GM12878 (cell line): Measurements from ENCODE around the gene ACSF2. TPM values are rescaled to one million over a fixed set of nuclear protein-coding genes. Genes with fewer than 3 reads are reported as not detected.

Source experiments
- ATAC-seq: fragments of 200-7000 bp; cut with Tn5 transposase; 3 replicates; pipeline ENCODE4 v1.9.1; 2020; ENCODE audit warnings: mild to moderate bottlenecking, moderate library complexity
- BruUV-seq: library from RNA; stranded (reverse); fragments of 400-500 nt; replicated peaks from 2 replicates; lab custom pipeline; 2021; lab: Mats Ljungman, UMichigan
- CTCF ChIA-PET: fragments of 300-600 bp; sonication (Branson Sonifier 250); formaldehyde crosslinking; extraction: SDS; loops from one replicate; lab custom pipeline; 2021; ENCODE audit warnings: inconsistent platforms; lab: Yijun Ruan, JAX
- POLR2A ChIA-PET: fragments of 350-600 bp; formaldehyde crosslinking; extraction: SDS; loops from one replicate; lab custom pipeline; 2021; ENCODE audit warnings: inconsistent platforms; lab: Charles Lee
- RAD21 ChIA-PET: fragments of 300-600 bp; sonication (Branson Sonifier 250); formaldehyde crosslinking; loops from one replicate; lab custom pipeline; 2023; ENCODE audit warnings: antibody characterized with exemption; ENCODE audit not compliant: unreplicated experiment; lab: Charles Lee
- SMC1A ChIA-PET: fragments of 300-600 bp; sonication (Branson Sonifier 250); formaldehyde crosslinking; loops from one replicate; lab custom pipeline; 2023; ENCODE audit not compliant: unreplicated experiment, uncharacterized antibody; lab: Charles Lee
- DNase-seq: peaks from one replicate; pipeline ENCODE4 v3.0.0-alpha.2; 2011; ENCODE audit warnings: low read depth, low spot score
- FAIRE-seq: peaks from 3 replicates; lab custom pipeline; 2011; peaks lifted over from hg19 to GRCh38; lab: Jason Lieb, UNC
- H2AFZ ChIP-seq: 2 replicates; pipeline ENCODE4 v1.6.0; 2011; ENCODE audit warnings: low read depth, low read length, control low read depth; ENCODE audit not compliant: control insufficient read depth
- H3K27ac ChIP-seq: 2 replicates; pipeline ENCODE4 v1.5.1; 2011; ENCODE audit warnings: control low read depth; ENCODE audit not compliant: control insufficient read depth, insufficient read depth
- H3K27me3 ChIP-seq, 2 experiments: replicated peaks in 1 of 2; 2 replicates each; pipeline versions ENCODE4 v1.6.0 to v1.6.1; 2011; ENCODE audit warnings: low read length in 1 of 2; ENCODE audit not compliant: control insufficient read depth in 2 of 2, insufficient read depth in 2 of 2
- H3K36me3 ChIP-seq, 2 experiments: 2 replicates each; pipeline ENCODE4 v1.5.1; 2011; ENCODE audit warnings: low read length in 1 of 2; ENCODE audit not compliant: control insufficient read depth in 2 of 2, insufficient read depth in 2 of 2
- H3K4me1 ChIP-seq: 2 replicates; pipeline ENCODE4 v1.6.1; 2011; ENCODE audit warnings: mild to moderate bottlenecking, low read length, moderate library complexity, mixed read lengths; ENCODE audit not compliant: control insufficient read depth, insufficient read depth
- H3K4me2 ChIP-seq: 2 replicates; pipeline ENCODE4 v1.6.0; 2011; ENCODE audit warnings: control low read depth; ENCODE audit not compliant: control insufficient read depth, insufficient read depth
- H3K4me3 ChIP-seq: fragments of 200-600 bp; sonication (generic); 2 replicates; pipeline ENCODE4 v1.5.1; 2016
- H3K79me2 ChIP-seq: 2 replicates; pipeline ENCODE4 v1.6.0; 2011; ENCODE audit warnings: low read length; ENCODE audit not compliant: control insufficient read depth, insufficient read depth
- H3K9ac ChIP-seq: 2 replicates; pipeline ENCODE4 v1.8.0; 2011; ENCODE audit warnings: low read length, control low read depth, mixed read lengths; ENCODE audit not compliant: control insufficient read depth, insufficient read depth
- H3K9me3 ChIP-seq: replicated peaks from 3 replicates; pipeline ENCODE4 v1.5.1; 2011; ENCODE audit warnings: mild to moderate bottlenecking, low read length; ENCODE audit not compliant: control insufficient read depth, insufficient read depth
- H4K20me1 ChIP-seq: 2 replicates; pipeline ENCODE4 v1.6.0; 2011; ENCODE audit not compliant: control insufficient read depth, insufficient read depth
- ATF2 ChIP-seq: IDR thresholded peaks from 2 replicates; pipeline ENCODE4 v1.6.1; 2012; ENCODE audit warnings: low read length, inconsistent platforms
- CBX5 ChIP-seq: sonication (generic); IDR thresholded peaks from 2 replicates; pipeline ENCODE4 v1.6.1; 2016; ENCODE audit warnings: low read depth, moderate library complexity, mild to moderate bottlenecking, inconsistent platforms
- EZH2 ChIP-seq: IDR thresholded peaks from 2 replicates; pipeline ENCODE4 v1.6.1; 2012; ENCODE audit warnings: low read depth, mild to moderate bottlenecking, control low read depth, inconsistent platforms, low read length, borderline replicate concordance; ENCODE audit not compliant: control insufficient read depth
- IKZF1 ChIP-seq: fragments of 450-650 bp; conservative IDR thresholded peaks from 2 replicates; pipeline ENCODE4 v1.6.1; 2017; ENCODE audit warnings: antibody characterized with exemption, mild to moderate bottlenecking
- PAX8 ChIP-seq: fragments of 450-650 bp; IDR thresholded peaks from 2 replicates; pipeline ENCODE4 v1.6.1; 2017; ENCODE audit warnings: mild to moderate bottlenecking, moderate library complexity
- SIX5 ChIP-seq: IDR thresholded peaks from 2 replicates; pipeline ENCODE4 v1.6.1; 2011; ENCODE audit warnings: mild to moderate bottlenecking, low read depth, low read length, moderate library complexity; ENCODE audit not compliant: severe bottlenecking
- STAT3 ChIP-seq: IDR thresholded peaks from 2 replicates; pipeline ENCODE4 v1.6.1; 2011; ENCODE audit warnings: low read depth, low read length, improper control_type of control experiment
- YY1 ChIP-seq: IDR thresholded peaks from 2 replicates; pipeline ENCODE4 v1.6.1; 2011; ENCODE audit warnings: low read depth, mild to moderate bottlenecking, low read length
- ZBTB11 ChIP-seq: fragments of 450-650 bp; formaldehyde crosslinking; IDR thresholded peaks from 2 replicates; pipeline ENCODE4 v1.5.0; 2022; ENCODE audit warnings: mild to moderate bottlenecking, missing genetic modification characterization
- ZNF592 ChIP-seq: fragments of 450-650 bp; IDR thresholded peaks from 2 replicates; pipeline ENCODE4 v1.6.1; 2017; ENCODE audit warnings: mild to moderate bottlenecking, moderate library complexity
- WGBS: methylation state at CpG from one replicate; pipeline ENCODE4 v1.1.6; 2016; ENCODE audit warnings: low lambda C conversion rate; ENCODE audit not compliant: insufficient replicate concordance, insufficient coverage; ENCODE audit errors: missing lambda C conversion rate; 5-methylcytosine and 5-hydroxymethylcytosine counted together
- in situ Hi-C: fragments of 300-500 bp; cut with MboI; formaldehyde crosslinking; loops from 9 replicates; pipeline ENCODE4 v1.14.3; 2018; ENCODE audit warnings: mixed read lengths
- intact Hi-C: fragments of 100-400 bp; cut with micrococcal nuclease; formaldehyde crosslinking; loops from one replicate; pipeline ENCODE4 v1.14.2; 2022; ENCODE audit not compliant: unreplicated experiment
- polyA plus RNA-seq, 11 experiments: library from polyadenylated mRNA; depleted of rRNA in 4 of 11; unstranded in 6 of 11; stranded (reverse) in 5 of 11; fragments of >200 nt; fragmentation: Nextera tagmentation in 4 of 11; fragmentation: Illumina TruSeq in 1 of 11; extraction: Ambion mirVana in 4 of 11; extraction: Trizol in 1 of 11; gene quantifications; 1 replicate in 1 of 11; 2 replicates in 10 of 11; pipeline versions ENCODE4 v1.2.1 to v1.2.3, GENCODE V29; 2011 to 2016; ENCODE audit warnings: inconsistent platforms in 2 of 11, missing spikeins in 2 of 11, low read depth in 1 of 11
- total RNA-seq, 4 experiments: library from RNA; depleted of rRNA in 3 of 4; stranded (reverse); fragments of >200 nt in 3 of 4; fragmentation: Illumina TruSeq in 1 of 4; extraction: Trizol in 1 of 4; gene quantifications; 2 replicates each; pipeline versions ENCODE4 v1.2.1 to v1.2.3, GENCODE V29; 2013 to 2021

ACSF2 gene
- total and polyA plus RNA-seq, 10 of the 15 experiments (the other 5 are each of a cell fraction or from before 2014, with no cell fraction given) = 7.1 to 32.8 (median 16.8) TPM

- FAIRE-seq (no peak), DNase-seq (no peak), ATAC-seq (no peak)
- H4K20me1 ChIP-seq = no peaks in the 10 kb centered on the region
- 79% methylated on average over 7 of the region's 7 CpGs for WGBS
- no peaks in the 10 kb centered on the region for H3K4me1 ChIP-seq
- TF ChIP-seq STAT3 (no peak), PAX8 (no peak), CBX5 (no peak), EZH2 (no peak), ZNF592 (no peak), ZBTB11 (CRISPR knock-in tag) (no peak), ATF2 (no peak), IKZF1 (no peak), YY1 (no peak), SIX5 (no peak)
- in situ Hi-C loops = no loop called here
- RAD21 ChIA-PET = interaction anchor here (0.6 to 2.4 kb wide), 5 partner anchors 52 to 883 kb away, joined by 3 to 17 read pairs (median 4); partner anchors contain the start of genes ACSF2 and LRRC59
- no peaks in the 10 kb centered on the region for H3K36me3 ChIP-seq
- CTCF ChIA-PET = interaction anchor here (0.6 to 2.4 kb wide), 10 partner anchors 14 to 276 kb away, joined by 3 to 36 read pairs (median 5); partner anchors contain the start of gene LRRC59
- peak overlapping the region; percentile 70 for H3K4me2 ChIP-seq
- no peaks in the 10 kb centered on the region for H3K79me2 ChIP-seq
- SMC1A ChIA-PET = interaction anchor here (1.7 kb wide), 1 partner anchor 80 kb away, joined by 11 read pairs; the partner anchor contains the start of gene LRRC59
- H2AFZ ChIP-seq = peak overlapping the region; percentile 41
- no peaks in the 10 kb centered on the region for H3K9me3 ChIP-seq
- intact Hi-C loops = loop anchor here (1.0 to 5.0 kb wide), 2 partner anchors 81 to 131 kb away; partner anchors contain the start of genes LRRC59 and XYLT2
- no TSS peak for BruUV-seq
- POLR2A ChIA-PET = interaction anchor here (0.6 to 1.9 kb wide), 3 partner anchors 14 to 208 kb away, joined by 4 to 7 read pairs (median 6); partner anchors contain the start of gene LRRC59
- peak overlapping the region; percentile 42 for H3K9ac ChIP-seq
- peak overlapping the region; percentile 7; the same call in 1 of the 2 replicates for H3K27ac ChIP-seq
- H3K27me3 ChIP-seq = no peaks in the 10 kb centered on the region
- H3K4me3 ChIP-seq = peak overlapping the region; percentile 54
Measured at GRCh38 chr17:50477976-50478375, 52.0 kb downstream of the ACSF2 start.
